ENCODE results near the gene ITGAX.

GRCh38 chr16:31373235-31373634, 18.3 kb downstream of the ITGAX start:
- no peak for TF ChIP-seq CTCF (conservative IDR thresholded peaks at IDR 0.05; ENCODE audit: low read depth, low read length)
- no peak for TF ChIP-seq EZH2 (IDR thresholded peaks at IDR 0.05; ENCODE audit: borderline replicate concordance, low read depth, low read length, poor library complexity, severe bottlenecking)

Measured in A673 (cell line).